ENCODE measurements around the gene SGCD.
"Not testable (repeated sequence)": the region's sequence is repeated elsewhere in the genome, so short reads cannot be mapped to it uniquely, and the experiment has no call there.

The SGCD gene

DNA sequence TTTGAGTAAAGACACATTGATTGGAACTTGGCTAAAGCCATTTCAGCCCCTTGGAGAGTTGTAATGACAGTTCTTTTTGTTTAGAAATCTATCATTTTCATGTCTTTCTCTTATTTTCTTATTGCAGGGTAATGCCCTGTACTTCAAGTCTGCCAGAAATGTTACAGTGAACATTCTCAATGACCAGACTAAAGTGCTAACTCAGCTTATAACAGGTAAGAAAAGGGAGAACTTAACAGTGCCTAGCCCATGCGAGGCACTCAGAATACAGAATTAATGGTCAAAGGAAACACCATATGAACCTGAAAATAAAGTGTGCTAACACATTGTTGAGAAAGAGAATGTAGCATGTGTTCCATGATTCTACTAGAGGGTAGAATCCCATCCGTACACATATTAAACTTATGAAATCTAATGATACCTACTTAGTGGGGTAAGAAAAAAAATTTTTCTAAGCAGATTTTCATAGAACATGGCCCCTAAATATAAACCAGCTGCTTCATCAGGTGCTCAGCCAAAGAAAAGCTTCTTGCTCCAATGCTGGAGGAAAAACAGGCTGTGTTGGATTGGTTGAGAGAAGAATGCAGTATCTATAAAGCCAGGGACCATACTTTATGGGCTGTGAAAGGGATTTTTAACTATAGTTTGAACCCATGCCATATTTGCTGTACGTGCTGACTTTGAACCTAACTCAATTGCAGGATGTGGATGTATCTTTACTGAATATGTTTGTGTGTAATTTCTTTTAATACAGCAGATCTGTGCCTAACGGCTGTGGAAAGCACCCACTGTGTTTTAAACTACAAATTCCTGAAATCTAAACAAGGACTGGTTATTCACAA lies 262.4 kb downstream of the SGCD start:
- DNase-seq = no peak

- no peak for DNase-seq
Measured at GRCh38 chr5:156589946-156590216, 262.9 kb downstream of the SGCD start.

GRCh38 chr5:156590978-156591377 lies 264.0 kb downstream of the SGCD start:
- DNase-seq = no peak

GRCh38 chr5:156591631-156592030 lies 264.7 kb downstream of the SGCD start:
- no peak for DNase-seq

DNA sequence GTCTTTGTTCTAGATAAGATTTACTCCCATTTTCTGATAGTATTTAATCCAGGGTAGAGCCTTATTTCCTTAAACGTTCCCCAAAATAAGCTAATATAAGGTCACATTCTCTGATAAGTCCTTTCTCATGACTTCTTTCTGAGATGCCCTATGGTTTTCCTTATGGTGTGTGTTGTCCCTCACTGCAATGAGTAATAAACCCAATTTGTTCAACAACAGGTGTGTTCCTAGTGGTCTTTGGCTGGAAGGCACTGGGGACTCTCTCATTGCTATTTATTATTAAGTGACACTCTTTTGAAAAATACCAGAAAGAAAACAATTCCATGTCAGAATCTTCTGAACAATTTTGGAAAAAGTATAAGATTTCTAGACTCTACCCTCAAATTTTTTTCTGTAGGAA lies 266.6 kb downstream of the SGCD start:
- no peak for DNase-seq

DNA sequence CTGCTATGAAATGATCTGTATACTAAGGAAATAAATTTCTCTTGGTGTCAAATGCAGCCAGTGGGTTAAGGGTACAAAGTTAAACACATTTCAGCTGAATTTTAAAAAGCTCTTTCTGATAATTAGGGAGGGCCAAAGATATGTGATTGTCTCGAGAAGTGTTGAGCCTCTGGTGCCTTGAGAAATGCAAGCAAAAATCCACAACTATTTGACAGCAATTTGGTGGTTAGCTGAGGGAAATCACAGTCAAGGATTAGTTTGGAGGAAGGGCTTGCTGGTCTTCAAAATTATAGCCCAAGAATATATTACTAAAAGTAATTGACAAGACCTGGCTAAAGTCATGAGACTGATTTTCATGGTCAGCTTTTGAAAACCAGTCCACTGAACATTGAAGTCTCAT lies 267.4 kb downstream of the SGCD start:
- no peak for DNase-seq

- DNase-seq = no peak
Measured at GRCh38 chr5:156595132-156595787, 268.3 kb downstream of the SGCD start.

GRCh38 chr5:156597276-156597675 lies 270.3 kb downstream of the SGCD start:
- DNase-seq = no peak

GRCh38 chr5:156598964-156599363 lies 272.0 kb downstream of the SGCD start:
- DNase-seq = no peak

DNA sequence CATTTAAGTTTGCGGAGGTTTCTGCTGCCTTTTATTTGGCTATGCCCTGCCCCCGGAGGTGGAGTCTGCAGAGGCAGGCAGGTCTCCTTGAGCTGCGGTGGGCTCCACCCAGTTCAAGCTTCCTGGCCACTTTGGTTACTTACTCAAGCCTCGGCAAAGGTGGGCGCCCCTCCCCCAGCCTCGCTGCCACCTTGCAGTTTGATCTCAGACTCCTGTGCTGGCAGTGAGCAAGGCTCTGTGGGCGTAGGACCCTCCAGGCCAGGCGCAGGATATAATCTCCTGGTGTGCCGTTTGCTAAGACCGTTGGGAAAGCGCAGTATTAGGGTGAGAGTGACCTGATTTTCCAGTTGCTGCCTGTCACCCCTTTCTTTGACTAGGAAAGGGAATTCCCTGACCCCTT lies 283.6 kb downstream of the SGCD start:
- DNase-seq = not testable (repeated sequence)

DNA sequence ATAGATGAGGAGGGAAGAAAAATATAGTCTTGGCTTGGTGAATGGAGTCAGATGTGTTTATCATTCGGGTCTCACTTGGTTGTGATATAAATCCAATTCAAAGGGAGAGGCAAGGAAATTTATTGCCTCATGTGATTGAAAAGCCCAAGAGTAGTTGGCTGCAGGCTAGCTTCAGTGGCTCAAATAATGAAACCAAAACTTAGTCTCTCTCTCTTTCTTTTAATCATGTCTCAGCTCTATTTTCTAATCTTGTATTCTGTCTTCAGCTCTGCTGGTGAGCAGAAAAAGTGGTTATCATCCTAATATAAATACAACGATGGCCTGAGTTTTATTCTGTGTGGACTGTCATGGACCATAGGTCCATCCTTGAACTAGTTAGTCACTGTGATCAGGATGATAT lies 288.9 kb downstream of the SGCD start:
- no peak for DNase-seq

DNA sequence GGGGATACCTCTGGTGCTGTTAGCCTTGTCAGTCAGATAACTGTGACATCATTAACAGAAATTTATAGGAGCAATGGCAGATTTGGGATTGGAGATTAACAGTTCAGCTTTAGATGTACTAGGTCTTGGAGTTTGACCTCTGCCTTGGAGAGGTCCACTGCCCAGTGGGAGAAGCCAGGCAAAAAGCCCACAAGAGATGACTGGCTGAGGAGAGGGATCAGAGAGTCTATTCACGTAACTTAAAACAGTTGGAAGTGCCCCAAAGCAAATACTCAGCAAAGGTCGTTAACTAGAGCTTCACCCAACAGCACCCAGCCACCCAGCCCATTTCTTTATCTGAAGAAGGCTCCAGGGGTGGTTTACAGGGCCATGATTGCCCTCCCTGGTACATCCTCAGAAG lies 290.5 kb downstream of the SGCD start:
- DNase-seq = no peak

- no peak for DNase-seq
Measured at GRCh38 chr5:156618601-156619000, 291.6 kb downstream of the SGCD start.

GRCh38 chr5:156621719-156622118 lies 294.8 kb downstream of the SGCD start:
- DNase-seq = no peak

GRCh38 chr5:156623381-156624040 lies 296.5 kb downstream of the SGCD start:
- DNase-seq = no peak

GRCh38 chr5:156624686-156625085 lies 297.7 kb downstream of the SGCD start:
- no peak for DNase-seq

GRCh38 chr5:156628421-156628820 lies 301.5 kb downstream of the SGCD start:
- DNase-seq = no peak

GRCh38 chr5:156631005-156631404 lies 304.0 kb downstream of the SGCD start:
- DNase-seq = no peak

DNA sequence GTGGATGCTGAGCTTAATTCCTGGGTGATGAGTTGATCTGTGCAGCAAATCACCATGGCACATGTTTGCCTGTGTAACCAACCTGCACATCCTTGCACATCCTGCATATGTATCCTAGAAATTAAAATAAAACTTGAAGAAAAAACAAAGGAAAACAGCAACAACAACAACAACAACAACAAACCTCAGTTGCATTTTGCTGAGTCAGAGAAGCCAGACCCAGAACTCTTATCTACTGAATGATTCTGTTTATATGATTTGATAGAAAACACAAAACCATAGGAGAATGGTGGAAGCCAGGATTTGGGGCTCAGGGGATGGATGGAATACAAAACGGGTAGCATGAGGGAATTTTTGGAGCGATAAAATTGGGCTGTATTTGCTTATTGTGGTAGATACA lies 307.3 kb downstream of the SGCD start:
- DNase-seq = no peak

DNA sequence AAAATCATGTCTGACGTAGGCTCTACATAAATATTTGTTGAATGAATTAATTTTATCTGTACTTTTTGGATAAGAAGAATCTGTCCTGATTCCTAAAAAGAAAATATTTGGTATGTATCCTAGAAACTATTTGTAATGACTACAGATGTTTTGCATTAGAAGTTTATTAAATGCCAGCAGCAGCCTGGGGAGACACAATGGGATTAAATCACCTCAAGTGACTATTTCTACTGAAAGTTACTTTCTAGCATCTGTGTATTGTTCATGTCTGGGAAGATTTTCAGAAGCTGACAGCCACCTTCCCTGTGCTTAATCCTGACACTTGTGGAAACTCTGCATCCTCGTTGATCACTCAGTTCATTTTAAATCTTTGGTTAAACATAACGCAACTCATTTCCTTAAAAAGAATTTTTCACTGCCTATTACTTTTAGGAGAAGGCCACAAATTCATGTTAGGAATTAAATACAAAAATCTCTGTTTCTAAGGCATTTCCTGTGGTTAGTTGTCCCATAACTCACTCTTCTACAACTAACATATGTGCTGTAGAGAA lies 313.8 kb downstream of the SGCD start:
- DNase-seq = no peak

DNA sequence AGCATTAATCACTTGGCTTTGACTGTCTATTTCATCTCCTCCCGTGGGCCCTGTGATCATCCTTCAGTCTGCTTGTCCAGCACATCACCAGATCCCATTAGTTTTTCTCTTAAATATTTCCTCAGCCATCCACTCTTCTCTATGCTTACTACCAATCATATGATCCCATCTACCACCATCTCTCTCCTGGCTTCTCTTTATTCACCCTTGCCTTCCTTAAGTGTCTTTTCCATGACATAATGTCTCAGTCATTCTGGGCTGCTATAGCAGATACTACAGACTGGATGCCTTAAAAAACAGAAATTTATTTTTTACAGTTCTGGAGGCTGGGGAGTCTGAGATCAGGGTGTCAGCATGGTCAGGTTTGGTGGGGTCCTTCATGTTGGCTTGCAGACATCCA lies 314.7 kb downstream of the SGCD start:
- no peak for DNase-seq

DNA sequence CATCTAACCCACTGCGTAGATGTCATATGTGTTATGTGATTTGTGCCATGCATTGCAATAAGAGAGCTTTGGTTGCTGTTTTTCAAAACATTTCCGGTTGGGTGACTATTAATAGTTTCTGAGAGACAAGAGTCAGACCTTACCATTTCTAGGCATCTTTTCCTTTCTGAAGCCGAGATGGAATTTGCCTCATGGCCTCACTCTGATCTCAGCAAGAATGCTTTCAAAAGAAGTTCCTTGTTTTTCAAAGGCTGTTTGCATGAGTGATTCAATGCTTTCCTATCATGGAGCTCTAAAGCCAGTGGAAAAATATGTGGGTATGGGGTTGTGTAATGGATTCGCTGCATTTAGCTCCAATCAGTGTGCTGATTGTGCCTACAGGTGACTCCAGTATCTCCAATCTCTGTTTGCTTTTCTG lies 320.1 kb downstream of the SGCD start:
- no peak for DNase-seq

GRCh38 chr5:156654444-156654843 lies 327.5 kb downstream of the SGCD start:
- no peak for DNase-seq

- DNase-seq = no peak
Measured at GRCh38 chr5:156655732-156656131, 328.8 kb downstream of the SGCD start.

Measured in activated CD4-positive, alpha-beta T cell treated with anti-CD3 and anti-CD28 coated beads, Interleukin-10, Interleukin-2, amounts not matched to agents 100 ng/mL and 50 ng/mL, durations not matched to agents 16 hours and 8 hours (primary cell).